HCT116 (cell line): ENCODE results near the gene LCMT2.

Experiments
- CBX3 ChIP-seq: IDR thresholded peaks from 2 replicates; pipeline ENCODE4 v1.6.1; 2012; ENCODE audit warnings: low read depth
- ELF1 ChIP-seq: IDR thresholded peaks from 2 replicates; pipeline ENCODE4 v1.6.1; 2012; ENCODE audit warnings: low read depth, borderline replicate concordance
- EZH2 ChIP-seq: fragments of 200-600 bp; sonication (generic); IDR thresholded peaks from 2 replicates; pipeline ENCODE4 v1.6.1; 2017; ENCODE audit warnings: antibody characterized with exemption, mixed run types
- JUND ChIP-seq: IDR thresholded peaks from 2 replicates; pipeline ENCODE4 v1.6.1; 2012
- POLR2A ChIP-seq: IDR thresholded peaks from 2 replicates; pipeline ENCODE4 v1.7.0; 2011; ENCODE audit warnings: borderline replicate concordance; ENCODE audit not compliant: insufficient read depth, insufficient read length; ENCODE audit errors: extremely low read depth
- POLR2AphosphoS5 ChIP-seq: IDR thresholded peaks from 2 replicates; pipeline ENCODE4 v1.6.1; 2011; ENCODE audit warnings: mild to moderate bottlenecking, low read depth, low read length, moderate library complexity
- SIN3A ChIP-seq: IDR thresholded peaks from 2 replicates; pipeline ENCODE4 v1.6.1; 2012; ENCODE audit warnings: low read depth
- SRF ChIP-seq: IDR thresholded peaks from 2 replicates; pipeline ENCODE4 v1.6.1; 2012; ENCODE audit warnings: low read depth
- TCF7L2 ChIP-seq: IDR thresholded peaks from 2 replicates; pipeline ENCODE4 v1.7.0; 2011; ENCODE audit warnings: borderline replicate concordance, inconsistent platforms; ENCODE audit not compliant: insufficient read depth, insufficient read length; ENCODE audit errors: extremely low read depth
- YY1 ChIP-seq: IDR thresholded peaks from 2 replicates; pipeline ENCODE4 v1.6.1; 2011; ENCODE audit warnings: low read length, low read depth, moderate library complexity, mild to moderate bottlenecking; ENCODE audit not compliant: insufficient replicate concordance; ENCODE audit errors: extremely low read depth
- TF ChIP-seq, protein P1 (sequence below), 3 experiments: fragments of 200-600 bp in 1 of 3; sonication (generic) in 1 of 3; IDR thresholded peaks in 2 of 3; conservative IDR thresholded peaks in 1 of 3; 2 replicates each; pipeline ENCODE4 v1.5.1; 2012 to 2017; ENCODE audit warnings: low read depth in 2 of 3, low read length in 2 of 3, antibody characterized with exemption in 1 of 3, borderline replicate concordance in 1 of 3, control low read depth in 1 of 3, mild to moderate bottlenecking in 1 of 3, mixed read lengths in 1 of 3, mixed run types in 1 of 3, moderate library complexity in 1 of 3; ENCODE audit not compliant: insufficient read depth in 1 of 3
- TF ChIP-seq, protein P2 (sequence below): IDR thresholded peaks from 2 replicates; pipeline ENCODE4 v1.6.1; 2012

DNA sequence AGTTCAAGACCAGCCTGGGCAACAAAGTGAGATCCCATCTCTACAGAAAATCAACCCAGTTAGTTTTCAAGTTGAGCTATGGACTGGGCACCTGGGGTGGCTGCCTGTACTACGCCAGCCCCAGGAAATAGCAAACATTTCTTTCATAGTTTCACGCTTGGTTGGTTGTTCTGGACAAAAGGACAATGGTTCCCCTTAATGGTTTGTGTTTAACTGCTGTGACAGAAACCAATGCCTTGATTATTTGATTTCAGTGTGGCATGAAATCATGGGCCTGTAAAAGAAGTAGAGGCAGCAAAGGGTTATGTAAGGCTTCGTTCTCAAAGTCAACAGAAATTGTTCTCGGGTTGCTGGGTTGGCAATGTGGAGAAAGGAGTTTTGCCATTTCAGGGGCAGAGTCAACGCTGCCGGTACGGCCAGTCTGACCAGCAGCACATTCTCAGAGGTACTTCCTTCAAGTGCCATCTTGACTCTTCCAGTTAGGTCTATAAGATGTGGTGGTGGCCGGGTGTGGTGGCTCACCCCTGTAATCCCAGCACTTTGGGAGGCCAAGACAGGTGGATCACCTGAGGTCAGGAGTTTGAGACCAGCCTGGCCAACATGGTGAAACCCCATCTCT, 12.7 kb downstream of the LCMT2 start:
- TF ChIP-seq, protein P1, sequence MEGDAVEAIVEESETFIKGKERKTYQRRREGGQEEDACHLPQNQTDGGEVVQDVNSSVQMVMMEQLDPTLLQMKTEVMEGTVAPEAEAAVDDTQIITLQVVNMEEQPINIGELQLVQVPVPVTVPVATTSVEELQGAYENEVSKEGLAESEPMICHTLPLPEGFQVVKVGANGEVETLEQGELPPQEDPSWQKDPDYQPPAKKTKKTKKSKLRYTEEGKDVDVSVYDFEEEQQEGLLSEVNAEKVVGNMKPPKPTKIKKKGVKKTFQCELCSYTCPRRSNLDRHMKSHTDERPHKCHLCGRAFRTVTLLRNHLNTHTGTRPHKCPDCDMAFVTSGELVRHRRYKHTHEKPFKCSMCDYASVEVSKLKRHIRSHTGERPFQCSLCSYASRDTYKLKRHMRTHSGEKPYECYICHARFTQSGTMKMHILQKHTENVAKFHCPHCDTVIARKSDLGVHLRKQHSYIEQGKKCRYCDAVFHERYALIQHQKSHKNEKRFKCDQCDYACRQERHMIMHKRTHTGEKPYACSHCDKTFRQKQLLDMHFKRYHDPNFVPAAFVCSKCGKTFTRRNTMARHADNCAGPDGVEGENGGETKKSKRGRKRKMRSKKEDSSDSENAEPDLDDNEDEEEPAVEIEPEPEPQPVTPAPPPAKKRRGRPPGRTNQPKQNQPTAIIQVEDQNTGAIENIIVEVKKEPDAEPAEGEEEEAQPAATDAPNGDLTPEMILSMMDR (IDR thresholded peaks at IDR 0.05 in 2 of 3, conservative IDR thresholded peaks at IDR 0.05 in 1 of 3; ENCODE audit: borderline replicate concordance in 1 of 3, insufficient read depth in 1 of 3, low read depth in 2 of 3, low read length in 2 of 3), result no peak
- TF ChIP-seq SRF (no peak), EZH2 (no peak), TCF7L2 (no peak), CBX3 (no peak), POLR2A (no peak), JUND (no peak), SIN3A (no peak), POLR2AphosphoS5 (no peak), YY1 (no peak), ELF1 (no peak)
- TF ChIP-seq, protein P2, sequence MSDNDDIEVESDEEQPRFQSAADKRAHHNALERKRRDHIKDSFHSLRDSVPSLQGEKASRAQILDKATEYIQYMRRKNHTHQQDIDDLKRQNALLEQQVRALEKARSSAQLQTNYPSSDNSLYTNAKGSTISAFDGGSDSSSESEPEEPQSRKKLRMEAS, result no peak
